ENCODE measurements around the gene EXD1.
"Not testable (repeated sequence)": the region's sequence is repeated elsewhere in the genome, so short reads cannot be mapped to it uniquely, and the experiment has no call there.

EXD1 gene

GRCh38 chr15:41258750-41259471 lies 28.4 kb upstream of the EXD1 start:
- peak; percentile 22 for DNase-seq (ENCODE audit: insufficient read length, low spot score)
- TF ChIP-seq POLR2A (IDR thresholded peaks at IDR 0.05; ENCODE audit: low read depth, low read length) (peak; percentile 52; the same call in 1 of the 2 replicates), SPI1 (IDR thresholded peaks at IDR 0.05; ENCODE audit: low read depth, low read length) (peak; percentile 92), PAX5 (IDR thresholded peaks at IDR 0.05; ENCODE audit: insufficient read depth, low read length, severe bottlenecking) (no peak), POU2F2 (IDR thresholded peaks at IDR 0.05; ENCODE audit: low read depth, low read length) (no peak), POLR2AphosphoS5 (IDR thresholded peaks at IDR 0.05; ENCODE audit: low read depth, low read length) (no peak), TAF1 (IDR thresholded peaks at IDR 0.05; ENCODE audit: low read depth, low read length) (0 out of 2 replicates have a peak, but pooled peaks have one; percentile 43)
- peak; percentile 89 for FAIRE-seq

GRCh38 chr15:41256577-41257038 lies 26.1 kb upstream of the EXD1 start:
- DNase-seq (ENCODE audit: insufficient read length, low spot score): no peak
- TF ChIP-seq POLR2A (IDR thresholded peaks at IDR 0.05; ENCODE audit: low read depth, low read length): no peak
- no peak for TF ChIP-seq SPI1 (IDR thresholded peaks at IDR 0.05; ENCODE audit: low read depth, low read length)
- TF ChIP-seq POLR2AphosphoS5 (IDR thresholded peaks at IDR 0.05; ENCODE audit: low read depth, low read length): no peak
- no peak for TF ChIP-seq PAX5 (IDR thresholded peaks at IDR 0.05; ENCODE audit: insufficient read depth, low read length, severe bottlenecking)
- TF ChIP-seq POU2F2 (IDR thresholded peaks at IDR 0.05; ENCODE audit: low read depth, low read length): no peak
- TF ChIP-seq TAF1 (IDR thresholded peaks at IDR 0.05; ENCODE audit: low read depth, low read length): no peak
- FAIRE-seq: no peak

GRCh38 chr15:41256103-41256502 lies 25.5 kb upstream of the EXD1 start:
- TF ChIP-seq POU2F2 (IDR thresholded peaks at IDR 0.05; ENCODE audit: low read depth, low read length) (no peak), SPI1 (IDR thresholded peaks at IDR 0.05; ENCODE audit: low read depth, low read length) (no peak), POLR2A (IDR thresholded peaks at IDR 0.05; ENCODE audit: low read depth, low read length) (no peak), PAX5 (IDR thresholded peaks at IDR 0.05; ENCODE audit: insufficient read depth, low read length, severe bottlenecking) (no peak), POLR2AphosphoS5 (IDR thresholded peaks at IDR 0.05; ENCODE audit: low read depth, low read length) (no peak), TAF1 (IDR thresholded peaks at IDR 0.05; ENCODE audit: low read depth, low read length) (no peak)
- FAIRE-seq: no peak
- DNase-seq (ENCODE audit: insufficient read length, low spot score): no peak

GRCh38 chr15:41254560-41254959 lies 24.0 kb upstream of the EXD1 start:
- TF ChIP-seq POLR2AphosphoS5 (IDR thresholded peaks at IDR 0.05; ENCODE audit: low read depth, low read length): no peak
- TF ChIP-seq SPI1 (IDR thresholded peaks at IDR 0.05; ENCODE audit: low read depth, low read length): no peak
- TF ChIP-seq POU2F2 (IDR thresholded peaks at IDR 0.05; ENCODE audit: low read depth, low read length): no peak
- TF ChIP-seq TAF1 (IDR thresholded peaks at IDR 0.05; ENCODE audit: low read depth, low read length): no peak
- TF ChIP-seq POLR2A (IDR thresholded peaks at IDR 0.05; ENCODE audit: low read depth, low read length): no peak
- no peak for TF ChIP-seq PAX5 (IDR thresholded peaks at IDR 0.05; ENCODE audit: insufficient read depth, low read length, severe bottlenecking)
- FAIRE-seq (no peak), DNase-seq (ENCODE audit: insufficient read length, low spot score) (no peak)

DNA sequence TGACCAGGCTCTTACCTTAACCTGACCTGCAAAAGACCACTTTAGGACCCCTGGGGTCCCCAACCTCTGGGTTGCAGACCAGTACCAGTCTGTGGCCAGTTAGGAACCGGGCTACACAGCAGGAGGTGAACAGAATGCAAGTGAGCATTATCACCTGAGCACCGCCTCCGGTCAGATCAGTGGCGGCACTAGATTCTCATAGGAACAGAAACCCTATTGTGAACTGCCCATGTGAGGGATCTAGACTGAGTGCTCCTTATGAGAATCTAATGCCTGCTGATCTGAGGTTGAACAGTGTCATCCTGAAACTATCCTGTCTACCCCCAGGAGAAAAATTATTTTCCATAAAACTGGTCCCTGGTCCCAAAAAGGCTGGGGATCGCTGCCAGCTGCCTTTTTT lies 20.9 kb upstream of the EXD1 start:
- FAIRE-seq (no peak), DNase-seq (ENCODE audit: insufficient read length, low spot score) (no peak)
- TF ChIP-seq TAF1 (IDR thresholded peaks at IDR 0.05; ENCODE audit: low read depth, low read length) (no peak), POU2F2 (IDR thresholded peaks at IDR 0.05; ENCODE audit: low read depth, low read length) (no peak), PAX5 (IDR thresholded peaks at IDR 0.05; ENCODE audit: insufficient read depth, low read length, severe bottlenecking) (no peak), POLR2AphosphoS5 (IDR thresholded peaks at IDR 0.05; ENCODE audit: low read depth, low read length) (no peak), SPI1 (IDR thresholded peaks at IDR 0.05; ENCODE audit: low read depth, low read length) (no peak), POLR2A (IDR thresholded peaks at IDR 0.05; ENCODE audit: low read depth, low read length) (no peak)

- FAIRE-seq; DNase-seq (ENCODE audit: insufficient read length, low spot score): not testable (repeated sequence)
Observed at GRCh38 chr15:41250745-41251144, 20.2 kb upstream of the EXD1 start.

DNA sequence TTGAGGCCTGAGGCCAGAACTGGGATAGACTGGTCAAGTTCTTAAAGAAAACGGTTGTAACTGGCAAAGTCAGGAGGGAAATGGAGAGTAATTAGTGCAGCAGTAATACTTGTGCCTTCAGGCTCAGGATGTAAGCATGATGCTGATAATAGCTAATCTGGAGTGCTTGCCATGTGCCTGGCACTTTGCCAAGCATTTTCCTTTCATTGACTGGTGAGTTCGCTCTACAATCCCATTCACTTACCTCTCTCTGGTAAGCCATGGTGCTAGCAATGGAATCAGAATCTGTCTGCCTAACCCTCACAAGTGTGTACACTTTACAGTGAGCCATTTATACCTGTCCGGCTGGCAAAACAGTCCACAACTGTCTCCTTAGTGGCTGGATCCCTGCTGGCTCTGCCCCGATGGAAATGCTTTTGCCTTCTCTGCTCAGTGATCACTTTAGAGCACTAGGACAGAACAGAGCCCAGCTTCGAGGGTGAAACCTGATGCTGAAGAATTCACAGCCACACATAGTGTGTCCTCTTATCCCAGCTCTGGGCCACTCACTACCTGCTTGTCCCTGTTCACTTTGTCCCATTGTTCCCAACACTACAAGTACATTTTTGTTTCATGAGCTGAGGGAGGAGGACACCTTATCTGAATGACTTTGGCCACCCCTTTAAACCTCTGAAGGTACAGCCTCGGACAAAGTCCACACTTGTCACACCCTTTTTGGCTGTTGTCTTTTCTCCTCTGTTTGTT lies 10.8 kb upstream of the EXD1 start:
- no peak for TF ChIP-seq PAX5 (IDR thresholded peaks at IDR 0.05; ENCODE audit: insufficient read depth, low read length, severe bottlenecking)
- TF ChIP-seq POLR2AphosphoS5 (IDR thresholded peaks at IDR 0.05; ENCODE audit: low read depth, low read length): no peak
- no peak for TF ChIP-seq TAF1 (IDR thresholded peaks at IDR 0.05; ENCODE audit: low read depth, low read length)
- TF ChIP-seq SPI1 (IDR thresholded peaks at IDR 0.05; ENCODE audit: low read depth, low read length): no peak
- TF ChIP-seq POU2F2 (IDR thresholded peaks at IDR 0.05; ENCODE audit: low read depth, low read length): no peak
- no peak for TF ChIP-seq POLR2A (IDR thresholded peaks at IDR 0.05; ENCODE audit: low read depth, low read length)
- FAIRE-seq: no peak
- no peak for DNase-seq (ENCODE audit: insufficient read length, low spot score)

GRCh38 chr15:41238100-41238499 lies 7.5 kb upstream of the EXD1 start:
- TF ChIP-seq POLR2AphosphoS5 (IDR thresholded peaks at IDR 0.05; ENCODE audit: low read depth, low read length) (no peak), TAF1 (IDR thresholded peaks at IDR 0.05; ENCODE audit: low read depth, low read length) (no peak), POLR2A (IDR thresholded peaks at IDR 0.05; ENCODE audit: low read depth, low read length) (no peak), SPI1 (IDR thresholded peaks at IDR 0.05; ENCODE audit: low read depth, low read length) (no peak), POU2F2 (IDR thresholded peaks at IDR 0.05; ENCODE audit: low read depth, low read length) (no peak), PAX5 (IDR thresholded peaks at IDR 0.05; ENCODE audit: insufficient read depth, low read length, severe bottlenecking) (no peak)
- FAIRE-seq: no peak
- DNase-seq (ENCODE audit: insufficient read length, low spot score): no peak

DNA sequence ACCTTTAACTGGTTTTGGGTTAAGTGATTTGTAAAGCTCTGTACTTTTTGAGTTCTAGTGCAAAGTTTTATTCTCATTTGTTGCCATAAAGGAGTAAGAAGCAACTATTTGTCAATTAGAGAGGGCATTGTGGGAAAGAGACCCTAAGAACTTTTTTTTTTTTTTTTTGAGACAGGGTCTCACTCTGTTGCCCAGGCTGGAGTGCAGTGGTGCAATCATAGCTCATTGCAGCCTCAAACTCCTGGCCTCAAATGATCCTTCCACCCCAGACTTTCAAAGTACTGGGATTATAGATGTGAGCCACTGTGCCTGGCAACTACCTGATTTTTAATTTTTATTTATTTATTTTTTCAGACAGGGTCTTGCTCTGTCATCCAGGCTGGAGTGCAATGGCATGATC lies 5.4 kb upstream of the EXD1 start:
- FAIRE-seq: no peak
- TF ChIP-seq TAF1 (IDR thresholded peaks at IDR 0.05; ENCODE audit: low read depth, low read length) (no peak), POLR2AphosphoS5 (IDR thresholded peaks at IDR 0.05; ENCODE audit: low read depth, low read length) (no peak), SPI1 (IDR thresholded peaks at IDR 0.05; ENCODE audit: low read depth, low read length) (no peak), POLR2A (IDR thresholded peaks at IDR 0.05; ENCODE audit: low read depth, low read length) (no peak), POU2F2 (IDR thresholded peaks at IDR 0.05; ENCODE audit: low read depth, low read length) (no peak), PAX5 (IDR thresholded peaks at IDR 0.05; ENCODE audit: insufficient read depth, low read length, severe bottlenecking) (no peak)
- DNase-seq (ENCODE audit: insufficient read length, low spot score): no peak

GRCh38 chr15:41235228-41235627 lies 4.7 kb upstream of the EXD1 start:
- DNase-seq (ENCODE audit: insufficient read length, low spot score); FAIRE-seq: not testable (repeated sequence)
